ENCODE measurements around the gene TSC22D1.
A peak's percentile ranks its signal among the peaks of the same experiment; 100 is the strongest.

Gene TSC22D1

GRCh38 chr13:44451651-44452050 lies 124.5 kb downstream of the TSC22D1 start:
- no peak for DNase-seq (ENCODE audit: low read depth)

- DNase-seq (ENCODE audit: low read depth), result no peak
These were observed 125.0 kb downstream of the TSC22D1 start for GRCh38 chr13:44451126-44451525.

GRCh38 chr13:44449999-44450821 lies 125.9 kb downstream of the TSC22D1 start:
- DNase-seq (ENCODE audit: low read depth), result peak; percentile 47

GRCh38 chr13:44448875-44449274 lies 127.3 kb downstream of the TSC22D1 start:
- no peak for DNase-seq (ENCODE audit: low read depth)

GRCh38 chr13:44448373-44448772 lies 127.8 kb downstream of the TSC22D1 start:
- DNase-seq (ENCODE audit: low read depth), result no peak

- no peak for DNase-seq (ENCODE audit: low read depth)
These were observed 128.3 kb downstream of the TSC22D1 start for GRCh38 chr13:44447783-44448321.

- DNase-seq (ENCODE audit: low read depth), result peak; percentile 48
These were observed 136.0 kb downstream of the TSC22D1 start for GRCh38 chr13:44440046-44440608.

- no peak for DNase-seq (ENCODE audit: low read depth)
These were observed 136.6 kb downstream of the TSC22D1 start for GRCh38 chr13:44439452-44440024.

- no peak for DNase-seq (ENCODE audit: low read depth)
These were observed 137.9 kb downstream of the TSC22D1 start for GRCh38 chr13:44438234-44438579.

- DNase-seq (ENCODE audit: low read depth), result peak; percentile 49
These were observed 138.5 kb downstream of the TSC22D1 start for GRCh38 chr13:44437356-44438233.

GRCh38 chr13:44436589-44437337 lies 139.4 kb downstream of the TSC22D1 start:
- DNase-seq (ENCODE audit: low read depth), result peak; percentile 90

- DNase-seq (ENCODE audit: low read depth), result no peak
These were observed 140.1 kb downstream of the TSC22D1 start for GRCh38 chr13:44435919-44436510.

GRCh38 chr13:44435142-44435918 lies 140.8 kb downstream of the TSC22D1 start:
- DNase-seq (ENCODE audit: low read depth), result peak; percentile 98

GRCh38 chr13:44434766-44435141 lies 141.4 kb downstream of the TSC22D1 start:
- no peak for DNase-seq (ENCODE audit: low read depth)

- no peak for DNase-seq (ENCODE audit: low read depth)
These were observed 142.0 kb downstream of the TSC22D1 start for GRCh38 chr13:44433863-44434765.

GRCh38 chr13:44432650-44433049 lies 143.5 kb downstream of the TSC22D1 start:
- DNase-seq (ENCODE audit: low read depth), result no peak

GRCh38 chr13:44431150-44431549 lies 145.0 kb downstream of the TSC22D1 start:
- DNase-seq (ENCODE audit: low read depth), result no peak

GRCh38 chr13:44429311-44429710 lies 146.8 kb downstream of the TSC22D1 start:
- DNase-seq (ENCODE audit: low read depth), result no peak

GRCh38 chr13:44426461-44426860 lies 149.7 kb downstream of the TSC22D1 start:
- no peak for DNase-seq (ENCODE audit: low read depth)
